Measurements from ENCODE around the gene NDUFAB1. TPM values are rescaled to one million over a fixed set of nuclear protein-coding genes. Genes with fewer than 3 reads are reported as not detected.

The NDUFAB1 gene
- polyA plus RNA-seq, 1 of the 3 experiments (the other 2 are of a cell fraction): 187 TPM

- TF ChIP-seq YY1 (IDR thresholded peaks at IDR 0.05; ENCODE audit: low read depth) (no peak), GATA2 (CRISPR knock-in tag; IDR thresholded peaks at IDR 0.05) (no peak), SMC3 (IDR thresholded peaks at IDR 0.05; ENCODE audit: low read depth, low read length) (no peak), NRF1 (IDR thresholded peaks at IDR 0.05; ENCODE audit: low read depth, low read length) (no peak), TEAD4 (IDR thresholded peaks at IDR 0.05; ENCODE audit: borderline replicate concordance, insufficient read depth) (no peak)
Measured at GRCh38 chr16:23571895-23572294, 24.2 kb downstream of the NDUFAB1 start (continued).

- H2AFZ ChIP-seq (ENCODE audit: low read depth): no peak overlapping the region
- no peaks in the 10 kb centered on the region for H3K9me2 ChIP-seq
- no peaks in the 10 kb centered on the region for H3K4me1 ChIP-seq (ENCODE audit: control insufficient read depth in 1 of 2, insufficient read depth in 2 of 2, low read depth in 1 of 2, low read length in 1 of 2)
- H3K4me2 ChIP-seq: no peak overlapping the region
- H3K9me3 ChIP-seq: no peaks in the 10 kb centered on the region
- 0 out of 2 replicates have a peak, but pooled peaks cover 9% of the 10 kb centered on the region for H3K79me2 ChIP-seq (ENCODE audit: insufficient read depth)
- TF ChIP-seq MAX (IDR thresholded peaks at IDR 0.05; ENCODE audit: low read depth): no peak
- no peak overlapping the region for H3K9ac ChIP-seq
- H3K27me3 ChIP-seq (ENCODE audit: insufficient read depth): no peaks in the 10 kb centered on the region
- POLR2A ChIA-PET: interaction anchor here (0.7 kb wide), 1 partner anchor 9 kb away, joined by 3 read pairs; no protein-coding TSS in a partner anchor
- no peak overlapping the region for H3K27ac ChIP-seq (ENCODE audit: low read depth in 2 of 2, low read length in 1 of 2)
- WGBS (ENCODE audit: low lambda C conversion rate): 96% methylated on average over 8 of the region's 8 CpGs
- H4K20me1 ChIP-seq (ENCODE audit: insufficient read depth): no peaks in the 10 kb centered on the region; the same call in 1 of the 2 replicates
- H3K36me3 ChIP-seq (replicated peaks in 1 of 2; ENCODE audit: control insufficient read depth in 1 of 2, insufficient read depth in 2 of 2, low read length in 1 of 2): peaks cover 49 to 64% of the 10 kb centered on the region in 2 experiments
- no peak for DNase-seq
- H3F3A ChIP-seq (replicated peaks; ENCODE audit: insufficient read depth): peaks cover 12% of the 10 kb centered on the region
- H3K4me3 ChIP-seq (ENCODE audit: low read depth in 2 of 2, low read length in 1 of 2): no peak overlapping the region
- CTCF ChIA-PET: no interaction called here
Measured at GRCh38 chr16:23570992-23571632, 25.0 kb downstream of the NDUFAB1 start.

GRCh38 chr16:23567602-23568001, 28.5 kb downstream of the NDUFAB1 start:
- no peaks in the 10 kb centered on the region; the same call in 1 of the 2 replicates for H4K20me1 ChIP-seq (ENCODE audit: insufficient read depth)
- no peak overlapping the region for H3K4me3 ChIP-seq (ENCODE audit: low read depth in 2 of 2, low read length in 1 of 2)
- no peaks in the 10 kb centered on the region for H3K27me3 ChIP-seq (ENCODE audit: insufficient read depth)
- H3F3A ChIP-seq (replicated peaks; ENCODE audit: insufficient read depth): peaks cover 11% of the 10 kb centered on the region
- no peak for DNase-seq
- no peaks in the 10 kb centered on the region for H3K9me3 ChIP-seq
- CTCF ChIA-PET: interaction anchor here (0.9 to 1.6 kb wide), 2 partner anchors 13 to 29 kb away, joined by 3 to 4 read pairs; partner anchors contain the start of gene NDUFAB1
- no peak overlapping the region for H3K4me2 ChIP-seq
- H2AFZ ChIP-seq (ENCODE audit: low read depth): no peak overlapping the region
- H3K79me2 ChIP-seq (ENCODE audit: insufficient read depth): 0 out of 2 replicates have a peak, but pooled peaks cover 18% of the 10 kb centered on the region
- TF ChIP-seq RAD21 (IDR thresholded peaks at IDR 0.05; ENCODE audit: low read length) (no peak), REST (IDR thresholded peaks at IDR 0.05; ENCODE audit: low read depth, low read length) (no peak), NFIC (IDR thresholded peaks at IDR 0.05; ENCODE audit: borderline replicate concordance) (no peak), GATA2 (CRISPR knock-in tag; IDR thresholded peaks at IDR 0.05) (no peak), TCF12 (IDR thresholded peaks at IDR 0.05) (no peak)
- H3K4me1 ChIP-seq (ENCODE audit: control insufficient read depth in 1 of 2, insufficient read depth in 2 of 2, low read depth in 1 of 2, low read length in 1 of 2): no peaks in the 10 kb centered on the region
- H3K9me2 ChIP-seq: no peaks in the 10 kb centered on the region
- H3K27ac ChIP-seq (ENCODE audit: low read depth in 2 of 2, low read length in 1 of 2): no peak overlapping the region
- H3K36me3 ChIP-seq (replicated peaks in 1 of 2; ENCODE audit: control insufficient read depth in 1 of 2, insufficient read depth in 2 of 2, low read length in 1 of 2): peaks cover 76 to 81% of the 10 kb centered on the region in 2 experiments
- WGBS (ENCODE audit: low lambda C conversion rate): 100% methylated on average over 3 of the region's 3 CpGs
- POLR2A ChIA-PET: no interaction called here
- H3K9ac ChIP-seq: no peak overlapping the region
